Activated CD4-positive, alpha-beta memory T cell treated with anti-CD3 and anti-CD28 coated beads for 36 hours (primary cell): ENCODE data around the gene RBM20. TPM values are rescaled to one million over a fixed set of nuclear protein-coding genes. Genes with fewer than 3 reads are reported as not detected.
"Not testable (repeated sequence)": the region's sequence is repeated elsewhere in the genome, so short reads cannot be mapped to it uniquely, and the experiment has no call there.

Experiments used
- CTCF ChIA-PET: fragments of 350-600 bp; sonication (Branson Sonifier 250); formaldehyde crosslinking; loops from one replicate; lab custom pipeline; 2021; ENCODE audit warnings: antibody characterized with exemption, inconsistent platforms; lab: Charles Lee
- POLR2A ChIA-PET: fragments of 350-600 bp; sonication (Branson Sonifier 250); formaldehyde crosslinking; loops from one replicate; lab custom pipeline; 2021; ENCODE audit warnings: antibody characterized with exemption; lab: Charles Lee
- DNase-seq: peaks from one replicate; pipeline ENCODE4 v3.0.0-alpha.2; 2020
- H3K27ac Mint-ChIP-seq: one replicate; pipeline ENCODE4 v1.8.0; 2021; ENCODE audit warnings: mixed read lengths
- H3K27me3 Mint-ChIP-seq: one replicate; pipeline ENCODE4 v1.8.0; 2021; ENCODE audit warnings: mixed read lengths
- H3K36me3 Mint-ChIP-seq: one replicate; pipeline ENCODE4 v1.8.0; 2021; ENCODE audit warnings: mixed read lengths
- H3K4me1 Mint-ChIP-seq: one replicate; pipeline ENCODE4 v1.8.0; 2021; ENCODE audit warnings: low read depth, mixed read lengths
- H3K4me3 Mint-ChIP-seq: one replicate; pipeline ENCODE4 v1.8.0; 2021; ENCODE audit warnings: mild to moderate bottlenecking, mixed read lengths
- H3K9me3 Mint-ChIP-seq: one replicate; pipeline ENCODE4 v1.8.0; 2021; ENCODE audit warnings: mixed read lengths
- intact Hi-C: fragments of 100-400 bp; cut with micrococcal nuclease; formaldehyde crosslinking; loops from one replicate; pipeline ENCODE4 v1.15.1; 2023
- total RNA-seq, 2 experiments: library from RNA; stranded (reverse); gene quantifications; one replicate each; pipeline ENCODE4 v1.2.3, GENCODE V29; 2021

The RBM20 gene
- total RNA-seq, 2 experiments from 2014 or later: not detected

- Mint-ChIP-seq H3K27ac (no peak overlapping the region), H3K4me1 (peaks cover 47% of the 10 kb centered on the region), H3K4me3 (no peak overlapping the region), H3K27me3 (no peaks in the 10 kb centered on the region), H3K9me3 (no peaks in the 10 kb centered on the region), H3K36me3 (no peaks in the 10 kb centered on the region)
- ChIA-PET POLR2A (interaction anchor here (0.6 kb wide), 1 partner anchor 680 kb away, joined by 4 read pairs; no protein-coding TSS in a partner anchor), CTCF (interaction anchor here (0.7 to 2.9 kb wide), 3 partner anchors 58 to 408 kb away, joined by 3 to 21 read pairs (median 6); no protein-coding TSS in a partner anchor)
- intact Hi-C loops: loop anchor here (5.0 to 10.0 kb wide), 4 partner anchors 38 to 1521 kb away; no protein-coding TSS in a partner anchor
- peak; percentile 40 for DNase-seq
Observed at GRCh38 chr10:110613996-110614495, 30.1 kb upstream of the RBM20 start.

GRCh38 chr10:110615057-110615747 lies 28.9 kb upstream of the RBM20 start:
- H3K9me3 Mint-ChIP-seq: no peaks in the 10 kb centered on the region
- intact Hi-C loops: loop anchor here (10.0 kb wide), 2 partner anchors 980 to 1520 kb away; no protein-coding TSS in a partner anchor
- no peak overlapping the region for H3K4me3 Mint-ChIP-seq
- no peak overlapping the region for H3K27ac Mint-ChIP-seq
- POLR2A ChIA-PET: no interaction called here
- H3K4me1 Mint-ChIP-seq: peaks cover 47% of the 10 kb centered on the region
- CTCF ChIA-PET: interaction anchor here (0.6 to 2.9 kb wide), 4 partner anchors 15 to 66 kb away, joined by 3 to 21 read pairs (median 6); no protein-coding TSS in a partner anchor
- no peak for DNase-seq
- no peaks in the 10 kb centered on the region for H3K27me3 Mint-ChIP-seq
- H3K36me3 Mint-ChIP-seq: no peaks in the 10 kb centered on the region

GRCh38 chr10:110616493-110617033 lies 27.6 kb upstream of the RBM20 start:
- ChIA-PET POLR2A (no interaction called here), CTCF (interaction anchor here (1.2 to 2.9 kb wide), 2 partner anchors 16 to 55 kb away, joined by 5 to 21 read pairs; no protein-coding TSS in a partner anchor)
- H3K4me1 Mint-ChIP-seq: peaks cover 44% of the 10 kb centered on the region
- DNase-seq: no peak
- H3K27ac Mint-ChIP-seq: no peak overlapping the region
- no peaks in the 10 kb centered on the region for H3K36me3 Mint-ChIP-seq
- intact Hi-C loops: loop anchor here (10.0 kb wide), 2 partner anchors 978 to 1518 kb away; no protein-coding TSS in a partner anchor
- no peaks in the 10 kb centered on the region for H3K27me3 Mint-ChIP-seq
- no peak overlapping the region for H3K4me3 Mint-ChIP-seq
- H3K9me3 Mint-ChIP-seq: no peaks in the 10 kb centered on the region

- intact Hi-C loops: loop anchor here (1.0 to 10.0 kb wide), 4 partner anchors 23 to 1517 kb away; no protein-coding TSS in a partner anchor
- H3K9me3 Mint-ChIP-seq: no peaks in the 10 kb centered on the region
- DNase-seq: no peak
- ChIA-PET CTCF (interaction anchor here (2.2 to 3.7 kb wide), 2 partner anchors 9 to 54 kb away, joined by 6 to 18 read pairs; no protein-coding TSS in a partner anchor), POLR2A (interaction anchor here (1.4 kb wide), 1 partner anchor 55 kb away, joined by 4 read pairs; no protein-coding TSS in a partner anchor)
- no peak overlapping the region for H3K27ac Mint-ChIP-seq
- H3K36me3 Mint-ChIP-seq: no peaks in the 10 kb centered on the region
- peaks cover 37% of the 10 kb centered on the region for H3K4me1 Mint-ChIP-seq
- H3K27me3 Mint-ChIP-seq: no peaks in the 10 kb centered on the region
- H3K4me3 Mint-ChIP-seq: no peak overlapping the region
Observed at GRCh38 chr10:110617425-110618229, 26.5 kb upstream of the RBM20 start.

- H3K36me3 Mint-ChIP-seq: no peaks in the 10 kb centered on the region
- intact Hi-C loops: loop anchor here (1.0 to 10.0 kb wide), 4 partner anchors 23 to 1517 kb away; no protein-coding TSS in a partner anchor
- DNase-seq: peak; percentile 60
- H3K27ac Mint-ChIP-seq: no peak overlapping the region
- ChIA-PET POLR2A (interaction anchor here (1.4 kb wide), 1 partner anchor 54 kb away, joined by 4 read pairs; no protein-coding TSS in a partner anchor), CTCF (interaction anchor here (2.2 to 3.7 kb wide), 2 partner anchors 9 to 54 kb away, joined by 6 to 18 read pairs; no protein-coding TSS in a partner anchor)
- no peaks in the 10 kb centered on the region for H3K9me3 Mint-ChIP-seq
- H3K27me3 Mint-ChIP-seq: no peaks in the 10 kb centered on the region
- peaks cover 32% of the 10 kb centered on the region for H3K4me1 Mint-ChIP-seq
- H3K4me3 Mint-ChIP-seq: no peak overlapping the region
Observed at GRCh38 chr10:110618230-110618610, 25.9 kb upstream of the RBM20 start.

GRCh38 chr10:110619514-110620397 lies 24.4 kb upstream of the RBM20 start:
- no peak for DNase-seq
- intact Hi-C loops: loop anchor here (2.0 to 10.0 kb wide), 3 partner anchors 21 to 1515 kb away; no protein-coding TSS in a partner anchor
- no peaks in the 10 kb centered on the region for H3K36me3 Mint-ChIP-seq
- no peaks in the 10 kb centered on the region for H3K27me3 Mint-ChIP-seq
- H3K9me3 Mint-ChIP-seq: no peaks in the 10 kb centered on the region
- ChIA-PET POLR2A (interaction anchor here (0.9 kb wide), 2 partner anchors 52 to 411 kb away, joined by 3 read pairs; no protein-coding TSS in a partner anchor), CTCF (interaction anchor here (2.2 to 3.7 kb wide), 3 partner anchors 9 to 52 kb away, joined by 6 to 18 read pairs (median 11); no protein-coding TSS in a partner anchor)
- H3K27ac Mint-ChIP-seq: no peak overlapping the region
- H3K4me3 Mint-ChIP-seq: no peak overlapping the region
- peaks cover 21% of the 10 kb centered on the region for H3K4me1 Mint-ChIP-seq

- Mint-ChIP-seq H3K4me3 (no peak overlapping the region), H3K27ac (no peak overlapping the region), H3K4me1 (peaks cover 21% of the 10 kb centered on the region), H3K36me3 (no peaks in the 10 kb centered on the region), H3K27me3 (no peaks in the 10 kb centered on the region), H3K9me3 (no peaks in the 10 kb centered on the region)
- intact Hi-C loops: no loop called here
- ChIA-PET POLR2A (no interaction called here), CTCF (interaction anchor here (0.9 to 3.7 kb wide), 4 partner anchors 10 to 60 kb away, joined by 3 to 18 read pairs (median 8); no protein-coding TSS in a partner anchor)
- DNase-seq: no peak
Observed at GRCh38 chr10:110620398-110620719, 23.8 kb upstream of the RBM20 start.

GRCh38 chr10:110623316-110623715 lies 20.8 kb upstream of the RBM20 start:
- DNase-seq, H3K9me3 Mint-ChIP-seq, H3K27me3 Mint-ChIP-seq, H3K27ac Mint-ChIP-seq, intact Hi-C loops, H3K4me3 Mint-ChIP-seq, H3K36me3 Mint-ChIP-seq, POLR2A ChIA-PET, H3K4me1 Mint-ChIP-seq: not testable (repeated sequence)
- CTCF ChIA-PET: interaction anchor here (0.9 to 1.2 kb wide), 2 partner anchors 11 to 14 kb away, joined by 3 to 4 read pairs; no protein-coding TSS in a partner anchor

GRCh38 chr10:110625356-110625894 lies 18.7 kb upstream of the RBM20 start:
- Mint-ChIP-seq H3K4me3 (no peak overlapping the region), H3K36me3 (peaks cover 3% of the 10 kb centered on the region), H3K27ac (no peak overlapping the region), H3K4me1 (no peaks in the 10 kb centered on the region), H3K27me3 (peaks cover 3% of the 10 kb centered on the region), H3K9me3 (peaks cover 2% of the 10 kb centered on the region)
- intact Hi-C loops: no loop called here
- CTCF ChIA-PET: no interaction called here
- POLR2A ChIA-PET: no interaction called here
- no peak for DNase-seq

- Mint-ChIP-seq H3K27ac (no peak overlapping the region), H3K36me3 (peaks cover 3% of the 10 kb centered on the region), H3K9me3 (peaks cover 2% of the 10 kb centered on the region), H3K4me3 (no peak overlapping the region), H3K27me3 (peaks cover 3% of the 10 kb centered on the region), H3K4me1 (no peaks in the 10 kb centered on the region)
- no peak for DNase-seq
- CTCF ChIA-PET: no interaction called here
- intact Hi-C loops: no loop called here
- POLR2A ChIA-PET: no interaction called here
Observed at GRCh38 chr10:110625951-110626855, 17.9 kb upstream of the RBM20 start.
